ENCODE measurements around the gene MGAM2.

The MGAM2 gene

GRCh38 chr7:142111499-142111898 is at the start of gene MGAM2:
MGAM2 (plus strand) TSS chr7:142111718; CDS start chr7:142116874, 5,156 bp downstream.
- H3K4me3 ChIP-seq (ENCODE audit: low read depth in 1 of 5, low read length in 5 of 5): no peak within 1 kb of the TSS
- no peak within 1 kb of the TSS for H3K9ac ChIP-seq (ENCODE audit: low read length in 5 of 5)
- no peaks in the 10 kb centered on the region for H3K4me1 ChIP-seq (ENCODE audit: control insufficient read depth in 5 of 5, insufficient read depth in 5 of 5, low read length in 5 of 5)
- H3K9me3 ChIP-seq (ENCODE audit: control insufficient read depth in 5 of 5, low read length in 5 of 5): no peaks in the 10 kb centered on the region
- no peaks in the 10 kb centered on the region for H3K27me3 ChIP-seq (ENCODE audit: control insufficient read depth in 5 of 5, insufficient read depth in 4 of 5, low read length in 5 of 5)
- H3K27ac ChIP-seq (ENCODE audit: low read depth, low read length): no peak within 1 kb of the TSS
- H3K36me3 ChIP-seq (ENCODE audit: control insufficient read depth in 5 of 5, insufficient read depth in 5 of 5, low read length in 5 of 5): no peaks in the 10 kb centered on the region

- no peak overlapping the region for H3K4me3 ChIP-seq (ENCODE audit: low read depth in 1 of 5, low read length in 5 of 5)
- H3K27me3 ChIP-seq (ENCODE audit: control insufficient read depth in 5 of 5, insufficient read depth in 4 of 5, low read length in 5 of 5): no peaks in the 10 kb centered on the region
- no peak overlapping the region for H3K27ac ChIP-seq (ENCODE audit: low read depth, low read length)
- no peaks in the 10 kb centered on the region for H3K4me1 ChIP-seq (ENCODE audit: control insufficient read depth in 5 of 5, insufficient read depth in 5 of 5, low read length in 5 of 5)
- no peaks in the 10 kb centered on the region for H3K36me3 ChIP-seq (ENCODE audit: control insufficient read depth in 5 of 5, insufficient read depth in 5 of 5, low read length in 5 of 5)
- no peak overlapping the region for H3K9ac ChIP-seq (ENCODE audit: low read length in 5 of 5)
- H3K9me3 ChIP-seq (ENCODE audit: control insufficient read depth in 5 of 5, low read length in 5 of 5): no peaks in the 10 kb centered on the region
Measured at GRCh38 chr7:142063551-142064442, 47.7 kb upstream of the MGAM2 start.

GRCh38 chr7:142066536-142066935 is 45.0 kb upstream of the MGAM2 start:
- H3K27ac ChIP-seq (ENCODE audit: low read depth, low read length): no peak overlapping the region
- no peaks in the 10 kb centered on the region for H3K9me3 ChIP-seq (ENCODE audit: control insufficient read depth in 5 of 5, low read length in 5 of 5)
- H3K36me3 ChIP-seq (ENCODE audit: control insufficient read depth in 5 of 5, insufficient read depth in 5 of 5, low read length in 5 of 5): no peaks in the 10 kb centered on the region
- no peaks in the 10 kb centered on the region for H3K27me3 ChIP-seq (ENCODE audit: control insufficient read depth in 5 of 5, insufficient read depth in 4 of 5, low read length in 5 of 5)
- H3K4me1 ChIP-seq (ENCODE audit: control insufficient read depth in 5 of 5, insufficient read depth in 5 of 5, low read length in 5 of 5): no peaks in the 10 kb centered on the region
- no peak overlapping the region for H3K4me3 ChIP-seq (ENCODE audit: low read depth in 1 of 5, low read length in 5 of 5)
- H3K9ac ChIP-seq (ENCODE audit: low read length in 5 of 5): no peak overlapping the region

- Histone ChIP-seq H3K4me3 (ENCODE audit: low read depth in 1 of 5, low read length in 5 of 5) (no peak overlapping the region), H3K9ac (ENCODE audit: low read length in 5 of 5) (no peak overlapping the region), H3K27ac (ENCODE audit: low read depth, low read length) (no peak overlapping the region), H3K36me3 (ENCODE audit: control insufficient read depth in 5 of 5, insufficient read depth in 5 of 5, low read length in 5 of 5) (no peaks in the 10 kb centered on the region), H3K9me3 (ENCODE audit: control insufficient read depth in 5 of 5, low read length in 5 of 5) (no peaks in the 10 kb centered on the region), H3K4me1 (ENCODE audit: control insufficient read depth in 5 of 5, insufficient read depth in 5 of 5, low read length in 5 of 5) (no peaks in the 10 kb centered on the region), H3K27me3 (ENCODE audit: control insufficient read depth in 5 of 5, insufficient read depth in 4 of 5, low read length in 5 of 5) (no peaks in the 10 kb centered on the region)
Measured at GRCh38 chr7:142077762-142078161, 33.8 kb upstream of the MGAM2 start.

GRCh38 chr7:142083605-142084004 is 27.9 kb upstream of the MGAM2 start:
- H3K27me3 ChIP-seq (ENCODE audit: control insufficient read depth in 5 of 5, insufficient read depth in 4 of 5, low read length in 5 of 5): no peaks in the 10 kb centered on the region
- H3K4me1 ChIP-seq (ENCODE audit: control insufficient read depth in 5 of 5, insufficient read depth in 5 of 5, low read length in 5 of 5): no peaks in the 10 kb centered on the region
- H3K36me3 ChIP-seq (ENCODE audit: control insufficient read depth in 5 of 5, insufficient read depth in 5 of 5, low read length in 5 of 5): no peaks in the 10 kb centered on the region
- no peak overlapping the region for H3K27ac ChIP-seq (ENCODE audit: low read depth, low read length)
- H3K9me3 ChIP-seq (ENCODE audit: control insufficient read depth in 5 of 5, low read length in 5 of 5): no peaks in the 10 kb centered on the region
- no peak overlapping the region for H3K9ac ChIP-seq (ENCODE audit: low read length in 5 of 5)
- H3K4me3 ChIP-seq (ENCODE audit: low read depth in 1 of 5, low read length in 5 of 5): no peak overlapping the region

- no peak overlapping the region for H3K27ac ChIP-seq (ENCODE audit: low read depth, low read length)
- H3K27me3 ChIP-seq (ENCODE audit: control insufficient read depth in 5 of 5, insufficient read depth in 4 of 5, low read length in 5 of 5): no peaks in the 10 kb centered on the region
- no peaks in the 10 kb centered on the region for H3K36me3 ChIP-seq (ENCODE audit: control insufficient read depth in 5 of 5, insufficient read depth in 5 of 5, low read length in 5 of 5)
- H3K4me3 ChIP-seq (ENCODE audit: low read depth in 1 of 5, low read length in 5 of 5): no peak overlapping the region
- H3K9ac ChIP-seq (ENCODE audit: low read length in 5 of 5): no peak overlapping the region
- H3K4me1 ChIP-seq (ENCODE audit: control insufficient read depth in 5 of 5, insufficient read depth in 5 of 5, low read length in 5 of 5): no peaks in the 10 kb centered on the region
- H3K9me3 ChIP-seq (ENCODE audit: control insufficient read depth in 5 of 5, low read length in 5 of 5): no peaks in the 10 kb centered on the region
Measured at GRCh38 chr7:142085428-142085827, 26.1 kb upstream of the MGAM2 start.

GRCh38 chr7:142088022-142088714 is 23.4 kb upstream of the MGAM2 start:
- no peak overlapping the region for H3K9ac ChIP-seq (ENCODE audit: low read length in 5 of 5)
- no peaks in the 10 kb centered on the region for H3K36me3 ChIP-seq (ENCODE audit: control insufficient read depth in 5 of 5, insufficient read depth in 5 of 5, low read length in 5 of 5)
- no peak overlapping the region for H3K27ac ChIP-seq (ENCODE audit: low read depth, low read length)
- no peaks in the 10 kb centered on the region for H3K4me1 ChIP-seq (ENCODE audit: control insufficient read depth in 5 of 5, insufficient read depth in 5 of 5, low read length in 5 of 5)
- H3K4me3 ChIP-seq (ENCODE audit: low read depth in 1 of 5, low read length in 5 of 5): no peak overlapping the region
- no peaks in the 10 kb centered on the region for H3K27me3 ChIP-seq (ENCODE audit: control insufficient read depth in 5 of 5, insufficient read depth in 4 of 5, low read length in 5 of 5)
- no peaks in the 10 kb centered on the region for H3K9me3 ChIP-seq (ENCODE audit: control insufficient read depth in 5 of 5, low read length in 5 of 5)

- Histone ChIP-seq H3K36me3 (ENCODE audit: control insufficient read depth in 5 of 5, insufficient read depth in 5 of 5, low read length in 5 of 5) (no peaks in the 10 kb centered on the region), H3K9me3 (ENCODE audit: control insufficient read depth in 5 of 5, low read length in 5 of 5) (no peaks in the 10 kb centered on the region), H3K27me3 (ENCODE audit: control insufficient read depth in 5 of 5, insufficient read depth in 4 of 5, low read length in 5 of 5) (no peaks in the 10 kb centered on the region), H3K4me3 (ENCODE audit: low read depth in 1 of 5, low read length in 5 of 5) (no peak overlapping the region), H3K4me1 (ENCODE audit: control insufficient read depth in 5 of 5, insufficient read depth in 5 of 5, low read length in 5 of 5) (no peaks in the 10 kb centered on the region), H3K27ac (ENCODE audit: low read depth, low read length) (no peak overlapping the region), H3K9ac (ENCODE audit: low read length in 5 of 5) (no peak overlapping the region)
Measured at GRCh38 chr7:142089035-142089434, 22.5 kb upstream of the MGAM2 start.

GRCh38 chr7:142091961-142092360 is 19.6 kb upstream of the MGAM2 start:
- H3K36me3 ChIP-seq (ENCODE audit: control insufficient read depth in 5 of 5, insufficient read depth in 5 of 5, low read length in 5 of 5): no peaks in the 10 kb centered on the region
- no peak overlapping the region for H3K27ac ChIP-seq (ENCODE audit: low read depth, low read length)
- no peaks in the 10 kb centered on the region for H3K27me3 ChIP-seq (ENCODE audit: control insufficient read depth in 5 of 5, insufficient read depth in 4 of 5, low read length in 5 of 5)

GRCh38 chr7:142094861-142095260 is 16.7 kb upstream of the MGAM2 start:
- H3K36me3 ChIP-seq (ENCODE audit: control insufficient read depth in 5 of 5, insufficient read depth in 5 of 5, low read length in 5 of 5): no peaks in the 10 kb centered on the region
- no peak overlapping the region for H3K4me3 ChIP-seq (ENCODE audit: low read depth in 1 of 5, low read length in 5 of 5)
- H3K9me3 ChIP-seq (ENCODE audit: control insufficient read depth in 5 of 5, low read length in 5 of 5): no peaks in the 10 kb centered on the region
- no peaks in the 10 kb centered on the region for H3K4me1 ChIP-seq (ENCODE audit: control insufficient read depth in 5 of 5, insufficient read depth in 5 of 5, low read length in 5 of 5)
- H3K27ac ChIP-seq (ENCODE audit: low read depth, low read length): no peak overlapping the region
- H3K27me3 ChIP-seq (ENCODE audit: control insufficient read depth in 5 of 5, insufficient read depth in 4 of 5, low read length in 5 of 5): no peaks in the 10 kb centered on the region
- no peak overlapping the region for H3K9ac ChIP-seq (ENCODE audit: low read length in 5 of 5)

More at GRCh38 chr7:142091961-142092360, 19.6 kb upstream of the MGAM2 start:
- Histone ChIP-seq H3K9me3 (ENCODE audit: control insufficient read depth in 5 of 5, low read length in 5 of 5) (no peaks in the 10 kb centered on the region), H3K4me3 (ENCODE audit: low read depth in 1 of 5, low read length in 5 of 5) (no peak overlapping the region), H3K9ac (ENCODE audit: low read length in 5 of 5) (no peak overlapping the region), H3K4me1 (ENCODE audit: control insufficient read depth in 5 of 5, insufficient read depth in 5 of 5, low read length in 5 of 5) (no peaks in the 10 kb centered on the region)
